Activated T-helper 9 cell treated with anti-CD3 and anti-CD28 coated beads, Interleukin-2, amount 50 U/mL, for 16 hours (primary cell): ENCODE results near the gene SCN1A.
"Not testable (repeated sequence)": the region's sequence is repeated elsewhere in the genome, so short reads cannot be mapped to it uniquely, and the experiment has no call there.

Source experiments
- DNase-seq: peaks from one replicate; pipeline ENCODE4 v3.0.0-alpha.2; 2020; ENCODE audit warnings: low read depth

Gene SCN1A

DNA sequence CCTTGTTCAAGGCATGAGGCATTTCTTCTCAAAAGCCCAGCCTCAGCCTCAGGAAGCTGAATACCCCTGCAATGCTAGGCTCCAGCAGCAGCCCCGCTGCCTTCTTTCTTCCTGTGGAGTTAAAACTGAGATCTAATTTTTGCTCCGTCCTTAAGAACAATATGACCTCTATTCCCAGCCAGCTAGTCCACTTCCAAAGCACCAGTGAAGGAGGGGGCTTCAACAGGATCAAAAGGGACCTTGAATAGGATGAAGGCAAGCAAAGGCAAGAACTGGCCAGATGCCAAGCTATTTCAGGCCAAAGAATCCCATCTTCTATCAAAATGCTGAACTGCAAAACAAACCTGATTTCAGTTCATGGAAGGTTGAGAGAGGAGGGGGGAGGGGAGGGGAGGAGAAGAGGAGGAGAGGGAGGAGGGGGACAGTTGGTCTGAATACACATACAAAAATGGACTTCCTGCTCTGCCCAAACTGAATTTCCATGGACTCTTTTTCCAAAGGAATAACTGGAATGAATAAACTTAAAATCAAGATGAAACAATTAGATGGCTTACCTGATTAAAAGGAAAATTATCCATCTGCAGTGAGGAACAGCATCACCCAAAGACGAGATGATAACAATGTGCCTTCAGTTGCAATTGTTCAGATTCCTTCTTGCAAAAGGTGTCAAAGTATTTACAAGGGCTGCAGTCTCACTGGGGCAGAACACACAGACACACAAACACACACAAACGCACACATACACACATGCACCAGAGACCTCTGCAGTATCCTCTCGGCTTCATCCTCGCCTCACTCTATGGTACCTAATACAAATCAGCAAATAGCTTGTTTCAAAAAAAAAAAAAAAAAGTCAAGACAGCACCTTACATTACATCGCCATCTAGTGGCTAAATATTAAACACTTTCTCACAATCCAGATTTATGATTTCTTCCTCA, at the start of gene SCN1A:
Gene SCN1A (minus strand): TSS at position 804 of the 939 bp plus-strand sequence. CDS start 54,399 bp downstream, outside the sequence.
- DNase-seq, result no peak

- no peak for DNase-seq
These were observed 45.4 kb upstream of the SCN1A start for GRCh38 chr2:166173263-166173662.

- DNase-seq, result no peak
These were observed 43.4 kb upstream of the SCN1A start for GRCh38 chr2:166171216-166171615.

DNA sequence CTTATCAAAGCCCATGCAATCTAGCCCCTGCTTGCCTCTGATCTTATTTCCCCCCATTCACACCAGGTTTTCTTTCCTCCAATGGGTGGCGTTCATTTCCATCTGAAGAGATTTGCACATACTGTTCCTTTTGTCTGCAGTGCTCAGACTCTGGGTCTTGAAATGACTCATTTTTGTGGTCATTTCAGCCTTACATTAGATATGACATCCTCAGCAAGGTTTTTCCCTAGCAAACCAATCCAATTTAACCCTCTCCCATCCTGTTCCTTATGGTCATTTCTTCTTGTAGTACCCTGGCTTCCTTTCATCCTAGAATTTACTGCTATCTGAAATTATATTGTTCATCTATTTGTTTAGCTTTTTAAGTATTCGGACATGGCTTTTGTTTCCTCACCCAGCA, 42.5 kb upstream of the SCN1A start:
- no peak for DNase-seq

DNA sequence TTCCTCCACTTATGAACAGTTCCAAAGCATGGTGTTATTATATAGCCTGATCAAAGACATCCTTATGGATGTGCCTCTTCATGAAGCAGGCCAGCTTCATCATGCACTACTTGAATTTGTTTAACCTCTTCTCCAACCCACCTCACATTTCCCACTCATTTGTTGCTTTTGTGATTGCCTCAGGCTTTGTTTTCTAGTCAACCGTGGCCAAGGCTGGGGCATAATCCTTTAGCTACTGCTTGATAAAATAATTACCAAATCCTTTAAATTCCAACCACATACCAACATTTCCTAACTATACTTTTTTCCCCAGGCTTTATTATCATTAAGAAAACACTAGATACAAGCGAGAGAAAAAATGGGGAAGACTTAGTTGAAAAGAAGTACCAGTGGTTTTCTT, 39.6 kb upstream of the SCN1A start:
- DNase-seq, result no peak

DNA sequence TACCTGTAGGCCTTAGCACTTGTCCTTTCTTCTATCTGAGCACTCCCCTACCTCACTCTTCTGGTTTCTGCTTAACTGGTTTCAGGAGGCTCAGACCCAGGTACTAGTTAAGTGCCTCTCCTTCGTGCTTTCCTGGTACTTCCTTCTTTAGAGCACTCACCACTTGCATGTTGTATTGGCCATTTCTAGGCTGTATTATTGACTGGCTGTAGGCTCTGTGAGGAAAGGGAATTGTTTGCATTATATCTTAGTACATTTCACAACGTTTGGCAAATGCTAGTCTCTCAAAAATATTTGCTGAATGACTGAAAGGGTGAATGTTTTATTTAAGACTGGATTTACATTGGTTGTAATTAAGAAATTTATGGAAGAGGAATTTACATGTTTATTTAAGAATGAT, 36.0 kb upstream of the SCN1A start:
- no peak for DNase-seq

GRCh38 chr2:166158546-166158945, 30.7 kb upstream of the SCN1A start:
- no peak for DNase-seq

GRCh38 chr2:166157578-166157977, 29.8 kb upstream of the SCN1A start:
- no peak for DNase-seq

DNA sequence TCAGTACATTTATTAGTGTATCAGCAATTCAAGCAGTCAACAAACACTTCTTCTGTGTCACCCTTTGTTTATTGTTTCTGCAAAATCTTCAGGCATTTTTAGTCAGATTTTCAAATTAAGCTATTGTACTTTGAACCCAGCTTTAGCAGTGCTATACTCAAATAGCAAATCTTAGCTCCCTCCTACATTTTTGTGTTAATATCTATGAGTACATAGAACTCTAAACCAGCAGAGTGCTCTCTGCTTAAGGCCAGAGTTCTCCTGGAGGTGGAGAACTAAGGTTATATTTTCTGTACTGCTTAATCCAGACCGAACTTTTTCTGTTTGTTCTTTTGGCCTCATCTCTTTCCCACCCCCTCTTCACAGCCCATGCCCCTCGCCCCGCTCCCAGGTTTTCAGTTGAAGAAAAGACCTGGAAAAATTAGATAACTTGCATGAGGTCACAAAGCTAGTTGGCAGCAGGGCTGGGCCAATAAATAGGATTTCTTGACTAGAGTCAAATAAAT, 29.2 kb upstream of the SCN1A start:
- DNase-seq, result no peak

GRCh38 chr2:166155589-166155988, 27.8 kb upstream of the SCN1A start:
- no peak for DNase-seq

GRCh38 chr2:166154685-166155338, 27.0 kb upstream of the SCN1A start:
- no peak for DNase-seq

DNA sequence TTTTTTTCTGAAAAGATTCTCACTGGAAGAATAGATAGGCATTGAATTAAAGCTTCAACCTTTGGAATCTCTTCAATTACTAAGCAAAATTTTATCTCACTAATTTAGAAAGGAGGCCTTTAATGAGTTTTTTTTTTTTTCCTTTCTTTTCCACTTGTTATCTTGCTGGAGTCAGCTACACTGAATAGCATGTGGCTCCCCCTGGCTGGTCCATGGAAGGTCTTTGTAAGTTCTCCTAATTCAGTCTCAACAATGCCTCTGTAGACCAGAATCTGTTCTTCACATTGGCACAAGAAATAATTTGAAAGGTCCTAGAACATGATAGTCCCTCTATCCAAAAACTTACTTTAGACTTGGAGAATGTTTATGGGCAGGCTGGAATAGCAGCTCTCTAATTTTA, 24.2 kb upstream of the SCN1A start:
- no peak for DNase-seq

DNA sequence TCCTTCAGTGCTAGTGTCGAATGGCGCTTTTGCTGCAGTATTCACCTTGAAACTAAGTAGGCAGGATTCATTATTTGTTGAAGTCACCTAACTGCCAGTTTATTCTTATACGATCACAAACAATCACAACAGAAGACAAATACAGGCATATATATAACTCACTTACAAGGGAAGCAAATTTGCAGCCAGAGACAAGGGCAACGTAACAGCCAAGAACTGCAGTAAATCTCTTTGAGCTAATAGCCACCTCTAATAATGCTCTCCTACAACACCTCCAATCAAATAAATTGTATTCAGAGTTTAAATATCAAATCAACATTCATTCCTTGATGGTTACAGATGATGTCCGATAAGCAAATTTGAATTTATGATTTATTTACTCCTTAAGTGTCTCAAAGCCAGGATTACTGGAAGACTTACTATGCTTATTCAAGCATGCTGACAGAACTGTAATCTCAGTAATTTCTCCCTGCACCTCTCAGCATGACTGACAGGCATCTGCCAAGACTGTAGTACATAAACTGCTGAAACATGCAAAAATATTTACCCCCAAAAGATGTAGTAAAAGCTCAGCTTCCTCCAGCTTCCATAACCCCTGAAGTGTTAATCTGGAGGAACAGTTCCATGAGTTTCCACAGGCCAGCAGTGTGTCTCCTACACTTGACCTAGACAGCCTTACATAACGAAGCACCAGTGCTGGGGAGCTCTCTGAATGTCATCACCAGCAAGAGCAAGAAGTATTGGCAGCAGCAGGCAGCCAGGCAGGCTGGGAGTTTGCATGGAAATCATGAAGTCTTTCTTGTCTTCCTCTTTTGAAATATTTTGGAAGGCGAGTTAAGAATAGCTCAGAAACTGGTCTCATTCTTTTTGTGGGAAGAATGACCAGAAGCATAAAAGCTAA, 20.9 kb upstream of the SCN1A start:
- no peak for DNase-seq

DNA sequence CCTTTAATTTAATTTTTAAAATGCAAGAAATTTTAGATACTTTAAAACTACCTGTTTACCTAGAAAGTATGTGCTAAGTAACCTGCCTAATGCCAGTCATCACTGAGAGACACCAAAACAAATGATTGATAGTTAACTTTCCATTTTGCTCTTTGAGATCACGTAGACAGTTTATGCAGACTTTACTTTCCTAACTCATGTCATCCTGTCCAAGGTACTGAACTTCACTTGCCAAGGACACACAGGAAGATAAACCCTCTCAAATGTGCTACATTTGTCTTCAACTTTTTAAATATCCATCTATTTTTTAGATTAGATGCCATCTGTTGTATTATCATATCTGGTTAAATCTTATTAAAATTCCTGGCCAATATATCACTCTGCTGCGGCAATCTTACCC, 20.1 kb upstream of the SCN1A start:
- DNase-seq, result no peak

DNA sequence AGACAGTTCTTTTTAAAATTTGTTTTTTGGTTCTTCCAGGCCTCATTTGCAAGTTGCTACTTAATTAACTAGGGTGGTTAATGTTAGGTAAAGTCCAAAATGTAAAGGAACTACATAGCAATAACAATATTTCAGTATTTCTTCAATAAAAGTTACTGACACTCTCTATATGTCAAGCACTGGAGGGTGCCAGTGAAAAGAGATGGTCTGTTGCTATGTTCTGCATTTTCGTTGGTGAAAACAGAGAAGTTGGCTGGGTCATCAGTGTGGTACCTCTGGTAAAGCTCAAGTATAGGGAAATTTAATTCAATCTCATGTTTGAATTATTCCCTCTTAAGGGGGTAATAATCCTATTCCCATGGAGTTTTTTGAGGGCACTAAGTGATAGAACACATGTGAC, 16.3 kb upstream of the SCN1A start:
- DNase-seq, result no peak

- no peak for DNase-seq
These were observed 13.1 kb upstream of the SCN1A start for GRCh38 chr2:166140932-166141331.

- no peak for DNase-seq
These were observed 12.7 kb upstream of the SCN1A start for GRCh38 chr2:166140475-166140874.

DNA sequence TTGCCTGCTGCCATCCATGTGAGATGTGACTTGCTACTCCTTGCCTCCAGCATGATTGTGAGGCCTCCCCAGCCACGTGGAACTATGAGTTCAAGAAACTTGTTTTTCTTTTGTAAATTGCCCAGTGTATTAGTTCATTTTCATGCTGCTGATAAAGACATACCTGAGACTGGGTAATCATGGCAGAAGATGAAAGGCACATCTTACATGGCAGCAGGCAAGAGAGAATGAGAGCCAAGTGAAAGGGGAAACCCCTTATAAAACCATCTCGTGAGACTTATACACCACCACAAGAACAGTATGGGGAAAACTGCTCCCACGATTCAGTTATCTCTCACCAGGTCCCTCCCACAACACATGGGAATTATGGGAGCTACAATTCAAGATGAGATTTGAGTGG, 11.7 kb upstream of the SCN1A start:
- DNase-seq, result not testable (repeated sequence)

DNA sequence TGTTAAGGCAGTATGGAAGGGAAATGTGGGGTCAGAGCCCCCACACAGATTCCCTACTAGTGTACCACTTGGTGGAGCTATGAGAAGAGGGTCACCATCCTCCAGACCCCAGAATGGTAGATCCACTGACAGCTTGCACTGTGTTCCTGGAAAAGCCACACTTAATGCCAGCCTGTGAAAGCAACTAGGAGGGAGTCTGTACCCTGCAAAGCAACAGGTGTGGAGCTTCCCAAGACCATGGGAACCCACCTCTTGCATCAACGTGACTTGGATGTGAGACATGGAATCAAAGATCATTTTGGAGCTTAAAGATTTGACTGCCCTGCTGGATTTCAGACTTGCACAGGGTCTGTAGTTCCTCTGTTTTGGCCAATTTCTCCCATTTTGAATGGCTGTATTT, 10.8 kb upstream of the SCN1A start:
- DNase-seq, result no peak

DNA sequence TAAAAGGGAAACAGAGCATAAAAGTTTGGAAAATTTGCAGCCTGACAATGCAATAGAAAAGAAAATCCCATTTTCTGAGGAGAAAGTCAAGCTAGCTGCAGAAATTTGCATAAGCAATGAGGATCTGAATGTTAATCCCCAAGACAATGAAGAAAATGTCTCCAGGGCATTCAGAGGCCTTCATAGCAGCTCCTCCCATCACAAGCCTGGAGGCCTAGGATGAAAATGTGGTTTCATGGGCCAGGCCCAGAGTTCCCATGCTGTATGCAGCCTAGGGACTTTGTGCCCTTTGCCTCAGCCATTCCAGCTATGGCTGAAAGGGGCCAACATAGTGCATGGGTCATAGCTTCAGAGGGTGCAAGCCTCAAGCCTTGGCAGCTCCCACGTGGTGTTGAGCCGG, 10.3 kb upstream of the SCN1A start:
- DNase-seq, result no peak

- DNase-seq, result no peak
These were observed 9.5 kb upstream of the SCN1A start for GRCh38 chr2:166137331-166137730.

DNA sequence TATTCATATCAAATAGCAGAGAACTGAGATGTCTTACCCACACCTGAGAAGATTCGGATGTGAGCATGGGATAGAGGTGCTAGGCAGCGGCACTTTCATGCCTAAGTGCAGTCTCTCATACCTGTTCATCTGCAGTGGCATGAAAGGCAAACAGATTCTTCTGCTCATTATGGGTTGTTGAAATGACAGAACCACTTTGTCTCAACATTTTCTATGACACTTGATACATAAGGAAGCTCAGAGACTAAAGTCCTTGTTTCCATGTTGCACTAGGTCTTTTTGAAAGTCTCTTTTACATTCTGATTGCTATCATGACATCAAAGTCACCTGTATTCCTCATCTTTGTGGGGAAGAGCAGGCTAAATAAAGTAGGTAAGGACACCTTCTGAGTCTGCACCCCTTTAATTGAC, 8.0 kb upstream of the SCN1A start:
- DNase-seq, result no peak
